ENCODE results near the gene USP49.

Gene USP49

GRCh38 chr6:41785689-41786450 is 109.3 kb downstream of the USP49 start:
- Mint-ChIP-seq H3K4me1 (peaks cover 20% of the 10 kb centered on the region), H3K27ac (no peak overlapping the region), H3K9me3 (no peaks in the 10 kb centered on the region), H3K4me3 (peak overlapping the region; percentile 92), H3K36me3 (peaks cover 37% of the 10 kb centered on the region)
- no peak for DNase-seq (ENCODE audit: low spot score in 2 of 2)
- no peak for ATAC-seq

DNA sequence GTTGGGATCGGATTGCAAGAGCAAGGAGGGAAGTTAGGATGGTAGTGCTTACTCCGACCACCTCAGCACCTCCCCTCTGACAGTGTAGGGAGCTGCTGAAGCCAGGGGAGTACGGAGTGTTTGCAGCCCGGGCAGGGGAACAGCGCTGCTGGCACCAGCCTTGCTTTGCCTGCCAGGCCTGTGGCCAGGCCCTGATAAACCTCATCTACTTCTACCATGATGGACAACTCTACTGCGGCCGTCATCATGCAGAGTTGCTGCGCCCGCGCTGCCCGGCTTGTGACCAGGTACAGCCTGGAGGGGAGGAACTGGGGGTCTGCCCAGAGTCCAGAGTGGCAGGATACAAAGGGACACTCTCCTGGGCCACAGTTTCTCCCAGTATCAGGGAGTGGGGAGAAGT is 109.9 kb downstream of the USP49 start:
- Mint-ChIP-seq H3K9me3 (no peaks in the 10 kb centered on the region), H3K27ac (no peak overlapping the region), H3K4me3 (peak overlapping the region; percentile 92), H3K36me3 (peaks cover 31% of the 10 kb centered on the region), H3K4me1 (peaks cover 21% of the 10 kb centered on the region)
- no peak for ATAC-seq
- no peak for DNase-seq (ENCODE audit: low spot score in 2 of 2)

GRCh38 chr6:41784581-41785171 is 110.5 kb downstream of the USP49 start:
- no peak for ATAC-seq
- Mint-ChIP-seq H3K4me3 (peak overlapping the region; percentile 92), H3K27ac (no peak overlapping the region), H3K9me3 (no peaks in the 10 kb centered on the region), H3K36me3 (peaks cover 25% of the 10 kb centered on the region), H3K4me1 (peaks cover 15% of the 10 kb centered on the region)
- DNase-seq (ENCODE audit: low spot score in 2 of 2), result no peak

DNA sequence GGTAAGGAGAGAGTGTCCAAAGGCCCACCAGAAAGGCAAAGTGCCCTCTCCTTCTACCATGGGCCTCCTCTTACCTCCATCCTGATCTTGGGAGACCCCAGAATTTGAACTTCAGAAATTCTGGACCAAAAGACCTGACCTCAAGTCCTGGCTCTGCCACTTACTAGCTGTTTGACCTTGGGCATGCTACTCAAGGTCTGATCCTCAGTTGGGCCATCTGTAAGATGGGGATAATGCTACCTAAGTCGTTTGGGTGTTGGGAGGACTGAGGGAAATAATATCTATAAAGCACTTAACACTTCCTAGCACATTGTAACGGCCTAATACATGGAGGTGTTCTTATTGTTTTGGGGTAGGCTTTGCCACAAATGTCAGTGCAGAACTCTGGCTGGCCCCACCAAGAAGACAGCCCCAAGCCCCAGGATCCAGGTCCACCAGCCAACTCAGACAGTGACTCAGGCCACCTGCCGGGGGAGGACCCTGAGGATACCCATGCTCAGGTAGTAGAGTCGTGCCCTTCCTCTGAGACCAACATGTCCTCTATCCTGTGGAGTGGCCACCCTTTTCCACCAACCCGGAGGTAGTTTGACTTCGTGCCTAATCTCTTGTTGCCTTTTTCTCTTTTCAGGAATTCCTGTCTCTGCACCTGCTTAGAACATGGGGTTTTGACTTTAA is 111.9 kb downstream of the USP49 start:
- Mint-ChIP-seq H3K27ac (no peak overlapping the region), H3K36me3 (peaks cover 11% of the 10 kb centered on the region), H3K4me3 (no peak overlapping the region), H3K4me1 (peaks cover 15% of the 10 kb centered on the region), H3K9me3 (no peaks in the 10 kb centered on the region)
- ATAC-seq, result no peak
- DNase-seq (ENCODE audit: low spot score in 2 of 2), result no peak

- Mint-ChIP-seq H3K4me3 (peak overlapping the region; percentile 86), H3K9me3 (no peaks in the 10 kb centered on the region), H3K27ac (no peak overlapping the region), H3K4me1 (peaks cover 15% of the 10 kb centered on the region), H3K36me3 (no peaks in the 10 kb centered on the region)
- DNase-seq (ENCODE audit: low spot score in 2 of 2) (no peak), ATAC-seq (no peak)
Measured at GRCh38 chr6:41781366-41781730, 113.8 kb downstream of the USP49 start.

- ATAC-seq (no peak), DNase-seq (ENCODE audit: low spot score in 2 of 2) (no peak)
- Mint-ChIP-seq H3K4me3 (peak within 1 kb of the TSS; percentile 86), H3K9me3 (no peaks in the 10 kb centered on the region), H3K36me3 (no peaks in the 10 kb centered on the region), H3K4me1 (peaks cover 15% of the 10 kb centered on the region), H3K27ac (peak within 1 kb of the TSS; percentile 83)
Measured at GRCh38 chr6:41780551-41781365, 114.4 kb downstream of the USP49 start, which contains the start of gene PRICKLE4. Gene PRICKLE4, plus strand, starts transcription at chr6:41780782. Its CDS starts 2,692 bp downstream, at chr6:41783474.

- Mint-ChIP-seq H3K27ac (peak within 1 kb of the TSS; percentile 83), H3K4me3 (peak within 1 kb of the TSS; percentile 86), H3K36me3 (peaks cover 5% of the 10 kb centered on the region), H3K4me1 (peaks cover 15% of the 10 kb centered on the region), H3K9me3 (no peaks in the 10 kb centered on the region)
- ATAC-seq, result peak; percentile 94
- peak; percentile 100 for DNase-seq (ENCODE audit: low spot score in 2 of 2)
Measured at GRCh38 chr6:41779788-41780550, 115.2 kb downstream of the USP49 start, which contains the start of gene FRS3. Gene FRS3, minus strand, starts transcription at chr6:41779900. Its CDS starts 2,913 bp downstream, at chr6:41776987.

GRCh38 chr6:41779336-41779735 is 115.8 kb downstream of the USP49 start:
- peaks cover 11% of the 10 kb centered on the region for H3K36me3 Mint-ChIP-seq
- no peak for ATAC-seq
- peaks cover 15% of the 10 kb centered on the region for H3K4me1 Mint-ChIP-seq
- no peak for DNase-seq (ENCODE audit: low spot score in 2 of 2)
- H3K9me3 Mint-ChIP-seq, result no peaks in the 10 kb centered on the region
- H3K27ac Mint-ChIP-seq, result peak overlapping the region; percentile 83
- peak overlapping the region; percentile 86 for H3K4me3 Mint-ChIP-seq

DNA sequence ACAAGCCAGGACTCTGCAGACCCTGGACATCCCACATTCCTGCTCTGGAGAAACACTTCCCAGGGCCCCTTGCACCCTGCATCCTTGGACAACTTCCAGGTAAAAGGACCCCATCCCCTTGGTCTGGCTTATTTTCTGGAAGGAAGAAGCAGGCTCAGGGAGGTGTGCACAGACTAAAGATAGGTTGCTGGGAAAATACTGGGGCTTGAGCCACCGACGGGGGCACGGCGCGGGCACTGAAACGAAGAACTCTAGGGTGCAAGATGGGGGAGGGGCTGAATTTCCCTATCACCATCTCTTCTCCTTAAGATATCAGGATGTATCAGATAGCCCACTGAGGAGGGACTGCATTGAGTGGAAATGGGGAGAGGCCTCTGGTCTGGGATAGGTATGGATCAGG is 116.3 kb downstream of the USP49 start:
- Mint-ChIP-seq H3K4me1 (peaks cover 15% of the 10 kb centered on the region), H3K4me3 (peak overlapping the region; percentile 86), H3K27ac (peak overlapping the region; percentile 83), H3K36me3 (peaks cover 13% of the 10 kb centered on the region), H3K9me3 (no peaks in the 10 kb centered on the region)
- ATAC-seq, result no peak
- DNase-seq (ENCODE audit: low spot score in 2 of 2), result no peak

GRCh38 chr6:41777551-41778285 is 117.5 kb downstream of the USP49 start:
- DNase-seq (ENCODE audit: low spot score in 2 of 2) (no peak), ATAC-seq (no peak)
- no peaks in the 10 kb centered on the region for H3K9me3 Mint-ChIP-seq
- peaks cover 15% of the 10 kb centered on the region for H3K4me1 Mint-ChIP-seq
- peaks cover 25% of the 10 kb centered on the region for H3K36me3 Mint-ChIP-seq
- H3K4me3 Mint-ChIP-seq, result no peak overlapping the region
- no peak overlapping the region for H3K27ac Mint-ChIP-seq

- H3K36me3 Mint-ChIP-seq, result peaks cover 36% of the 10 kb centered on the region
- ATAC-seq, result no peak
- H3K9me3 Mint-ChIP-seq, result no peaks in the 10 kb centered on the region
- DNase-seq (ENCODE audit: low spot score in 2 of 2), result no peak
- no peak overlapping the region for H3K4me3 Mint-ChIP-seq
- H3K4me1 Mint-ChIP-seq, result peaks cover 8% of the 10 kb centered on the region
- no peak overlapping the region for H3K27ac Mint-ChIP-seq
Measured at GRCh38 chr6:41775293-41775882, 119.8 kb downstream of the USP49 start.

DNA sequence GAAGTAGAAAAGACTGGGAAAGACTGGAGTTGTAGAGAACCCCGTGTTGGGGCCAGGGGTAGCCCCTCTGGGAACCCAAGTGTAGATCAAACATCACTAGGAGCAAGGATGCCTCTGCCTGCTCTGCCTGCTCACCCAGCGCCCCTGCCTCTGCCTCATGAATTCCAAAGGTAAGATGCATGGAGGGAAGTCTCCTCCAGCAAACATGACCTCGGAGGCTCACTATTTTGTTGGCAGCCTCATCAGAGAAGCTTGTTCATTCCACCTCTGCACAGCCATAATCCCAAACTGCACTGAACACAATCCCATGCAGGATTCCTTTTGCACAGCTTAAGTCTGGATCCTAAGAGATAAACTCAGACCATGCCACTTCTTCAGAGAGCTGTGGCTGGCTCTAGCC is 120.3 kb downstream of the USP49 start:
- Mint-ChIP-seq H3K4me3 (no peak overlapping the region), H3K4me1 (peaks cover 8% of the 10 kb centered on the region), H3K27ac (no peak overlapping the region), H3K36me3 (peaks cover 41% of the 10 kb centered on the region), H3K9me3 (no peaks in the 10 kb centered on the region)
- ATAC-seq (no peak), DNase-seq (ENCODE audit: low spot score in 2 of 2) (no peak)

GRCh38 chr6:41771058-41771983 is 123.9 kb downstream of the USP49 start:
- H3K4me1 Mint-ChIP-seq, result peaks cover 6% of the 10 kb centered on the region
- peaks cover 42% of the 10 kb centered on the region for H3K36me3 Mint-ChIP-seq
- no peak for DNase-seq (ENCODE audit: low spot score in 2 of 2)
- H3K9me3 Mint-ChIP-seq, result no peaks in the 10 kb centered on the region
- H3K4me3 Mint-ChIP-seq, result no peak overlapping the region
- no peak for ATAC-seq
- no peak overlapping the region for H3K27ac Mint-ChIP-seq

Data from stimulated activated effector memory CD8-positive, alpha-beta T cell treated with anti-CD3 and anti-CD28 coated beads, Interleukin-12 subunit alpha, Interleukin-12 subunit beta, amount 100 ng/mL, for 72 hours (primary cell).